Neural crest cell (in vitro differentiated cells): ENCODE results near the gene MTUS2. TPM values are rescaled to one million over a fixed set of nuclear protein-coding genes. Genes with fewer than 3 reads are reported as not detected.
A peak's percentile ranks its signal among the peaks of the same experiment; 100 is the strongest.

Experiments used
- DNase-seq: peaks from one replicate; pipeline ENCODE4 v3.0.0; 2021; ENCODE audit warnings: low read depth, mixed read lengths, low spot score
- H3K27ac Mint-ChIP-seq: one replicate; pipeline ENCODE4 v1.8.0; 2021; ENCODE audit warnings: mild to moderate bottlenecking, mixed read lengths; ENCODE audit not compliant: unreplicated experiment
- H3K27me3 Mint-ChIP-seq: 2 replicates; pipeline ENCODE4 v1.8.0; 2021; ENCODE audit warnings: low read depth, mild to moderate bottlenecking, mixed read lengths
- H3K36me3 Mint-ChIP-seq: 2 replicates; pipeline ENCODE4 v1.8.0; 2021; ENCODE audit warnings: low read depth, mild to moderate bottlenecking, mixed read lengths
- H3K4me1 Mint-ChIP-seq: 2 replicates; pipeline ENCODE4 v1.8.0; 2021; ENCODE audit warnings: mixed read lengths
- H3K4me3 Mint-ChIP-seq: one replicate; pipeline ENCODE4 v1.8.0; 2021; ENCODE audit warnings: mild to moderate bottlenecking, mixed read lengths
- H3K9me3 Mint-ChIP-seq: 2 replicates; pipeline ENCODE4 v1.8.0; 2021; ENCODE audit warnings: mixed read lengths
- total RNA-seq: library from RNA; stranded (reverse); gene quantifications from 2 replicates; pipeline ENCODE4 v1.2.1, GENCODE V29; 2021
- TF ChIP-seq, protein P1 (sequence below): fragments of 200-600 bp; sonication (generic); conservative IDR thresholded peaks from 2 replicates; pipeline ENCODE4 v1.5.0; 2021; ENCODE audit warnings: antibody characterized with exemption, mild to moderate bottlenecking

MTUS2 gene
- total RNA-seq, 1 donor from 2014 or later = 0.91 TPM

DNA sequence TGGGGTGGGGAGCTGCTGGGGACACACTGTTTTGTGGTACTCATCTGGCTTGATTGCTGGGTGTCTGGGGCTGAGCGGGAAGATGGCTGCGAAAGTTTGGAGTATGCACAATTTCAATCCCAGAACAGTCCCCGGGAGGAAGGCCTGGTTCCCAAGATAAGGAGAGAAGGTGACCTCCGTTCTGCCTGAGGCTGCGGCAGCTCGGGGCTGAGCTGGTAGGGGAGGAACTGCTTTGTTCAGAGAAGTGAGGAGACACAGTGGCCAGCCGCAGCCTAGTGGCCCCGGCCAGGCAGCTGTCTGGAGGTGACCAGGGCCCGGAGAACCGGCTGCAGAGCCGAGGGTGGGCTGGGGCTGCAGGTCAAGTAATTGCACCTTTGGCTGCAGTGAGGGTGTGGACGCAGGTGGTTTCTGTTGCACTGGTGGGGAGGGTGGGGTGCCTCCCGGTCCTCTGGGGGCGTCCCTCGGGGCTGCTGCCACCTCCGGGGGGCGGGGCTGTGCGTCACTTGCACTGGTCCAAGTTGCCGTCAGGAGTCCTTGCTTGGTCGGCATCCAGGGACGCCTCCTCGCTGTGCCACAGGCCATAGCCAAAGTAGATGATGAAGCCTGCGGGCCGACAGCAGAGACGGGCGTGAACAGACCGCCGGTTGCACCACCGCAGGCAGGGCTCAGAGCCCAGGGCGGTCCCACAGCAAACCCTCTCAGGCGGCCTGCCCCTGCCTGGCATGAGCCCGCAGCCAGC is 694.0 kb downstream of the MTUS2 start:
- Mint-ChIP-seq H3K4me1 (no peaks in the 10 kb centered on the region), H3K27me3 (no peaks in the 10 kb centered on the region), H3K4me3 (no peak overlapping the region), H3K9me3 (no peaks in the 10 kb centered on the region), H3K27ac (peak overlapping the region; percentile 3), H3K36me3 (peaks cover 5% of the 10 kb centered on the region)
- DNase-seq = no peak
- TF ChIP-seq, protein P1, sequence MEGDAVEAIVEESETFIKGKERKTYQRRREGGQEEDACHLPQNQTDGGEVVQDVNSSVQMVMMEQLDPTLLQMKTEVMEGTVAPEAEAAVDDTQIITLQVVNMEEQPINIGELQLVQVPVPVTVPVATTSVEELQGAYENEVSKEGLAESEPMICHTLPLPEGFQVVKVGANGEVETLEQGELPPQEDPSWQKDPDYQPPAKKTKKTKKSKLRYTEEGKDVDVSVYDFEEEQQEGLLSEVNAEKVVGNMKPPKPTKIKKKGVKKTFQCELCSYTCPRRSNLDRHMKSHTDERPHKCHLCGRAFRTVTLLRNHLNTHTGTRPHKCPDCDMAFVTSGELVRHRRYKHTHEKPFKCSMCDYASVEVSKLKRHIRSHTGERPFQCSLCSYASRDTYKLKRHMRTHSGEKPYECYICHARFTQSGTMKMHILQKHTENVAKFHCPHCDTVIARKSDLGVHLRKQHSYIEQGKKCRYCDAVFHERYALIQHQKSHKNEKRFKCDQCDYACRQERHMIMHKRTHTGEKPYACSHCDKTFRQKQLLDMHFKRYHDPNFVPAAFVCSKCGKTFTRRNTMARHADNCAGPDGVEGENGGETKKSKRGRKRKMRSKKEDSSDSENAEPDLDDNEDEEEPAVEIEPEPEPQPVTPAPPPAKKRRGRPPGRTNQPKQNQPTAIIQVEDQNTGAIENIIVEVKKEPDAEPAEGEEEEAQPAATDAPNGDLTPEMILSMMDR = no peak

DNA sequence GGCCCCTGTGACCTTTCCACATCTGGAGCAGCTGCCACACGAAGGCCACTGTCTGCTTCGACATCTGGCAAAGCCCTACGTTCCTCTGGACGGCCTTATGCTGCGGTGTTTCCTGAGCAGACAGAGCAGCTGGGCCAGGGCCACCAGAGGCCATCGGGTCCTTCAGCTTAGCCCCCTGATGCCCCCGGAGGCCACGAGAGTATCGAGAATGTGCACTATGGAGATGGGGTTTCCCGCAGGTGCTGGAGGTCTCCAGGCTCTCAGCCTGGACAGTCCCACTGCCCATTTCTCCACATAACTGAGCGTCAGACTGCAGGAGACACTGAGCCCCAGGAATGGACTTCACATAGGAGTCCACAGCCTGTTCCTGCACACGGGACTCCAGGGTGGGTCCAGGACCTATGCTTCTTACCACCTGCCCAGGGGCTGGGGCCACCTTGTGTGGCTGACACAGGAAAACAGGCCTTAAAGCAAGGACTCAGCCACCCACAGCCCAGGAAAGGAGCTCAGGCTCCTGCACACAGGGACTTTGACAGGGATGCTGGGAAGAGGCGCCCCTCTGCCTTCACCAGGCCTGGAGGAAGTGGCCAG is 694.7 kb downstream of the MTUS2 start:
- peaks cover 7% of the 10 kb centered on the region for H3K36me3 Mint-ChIP-seq
- H3K27ac Mint-ChIP-seq = no peak overlapping the region
- no peak for DNase-seq
- no peaks in the 10 kb centered on the region for H3K9me3 Mint-ChIP-seq
- TF ChIP-seq, protein P1 = no peak
- no peaks in the 10 kb centered on the region for H3K27me3 Mint-ChIP-seq
- no peak overlapping the region for H3K4me3 Mint-ChIP-seq
- no peaks in the 10 kb centered on the region for H3K4me1 Mint-ChIP-seq

DNA sequence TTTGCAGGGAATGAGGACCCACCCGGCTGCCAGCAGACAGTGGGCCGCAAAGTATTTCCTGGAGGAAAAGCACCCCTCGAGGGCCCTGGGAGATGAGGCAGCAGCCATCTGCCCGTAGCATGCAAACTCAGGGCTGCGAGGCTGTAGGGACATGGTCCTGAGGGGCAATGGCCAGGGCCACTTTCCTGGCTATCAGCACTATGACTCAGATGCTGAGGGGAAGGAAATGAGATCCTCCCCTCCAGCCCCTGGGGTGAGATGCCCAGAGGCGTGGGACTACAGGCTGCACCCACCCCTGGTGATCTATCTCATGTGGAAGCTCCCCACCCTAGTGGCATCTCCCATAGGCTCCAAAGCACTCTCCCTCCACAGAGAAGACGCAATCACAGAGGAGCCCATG is 695.2 kb downstream of the MTUS2 start:
- H3K27me3 Mint-ChIP-seq = no peaks in the 10 kb centered on the region
- TF ChIP-seq, protein P1 = no peak
- no peaks in the 10 kb centered on the region for H3K4me1 Mint-ChIP-seq
- H3K36me3 Mint-ChIP-seq = peaks cover 12% of the 10 kb centered on the region
- H3K27ac Mint-ChIP-seq = no peak overlapping the region
- no peaks in the 10 kb centered on the region for H3K9me3 Mint-ChIP-seq
- no peak for DNase-seq
- no peak overlapping the region for H3K4me3 Mint-ChIP-seq

DNA sequence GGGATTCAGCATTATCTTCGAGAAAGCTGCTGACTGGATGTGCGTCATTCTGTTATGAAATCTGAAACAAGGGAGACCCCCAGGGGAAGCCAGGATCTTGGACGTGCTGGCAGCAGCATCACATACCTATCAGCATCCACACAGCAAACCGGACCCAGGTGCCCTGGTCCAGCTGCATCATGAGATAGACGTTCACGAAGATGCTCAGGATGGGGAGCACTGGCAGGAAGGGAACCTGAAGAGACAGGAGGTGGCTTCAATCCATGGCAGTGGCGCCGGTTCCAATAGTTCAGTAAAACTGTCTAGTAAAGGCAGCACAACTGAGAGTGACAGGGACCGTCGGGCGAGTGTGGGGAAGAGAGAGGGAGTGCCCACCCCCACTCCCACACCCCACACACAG is 695.9 kb downstream of the MTUS2 start:
- Mint-ChIP-seq H3K4me1 (no peaks in the 10 kb centered on the region), H3K36me3 (peaks cover 14% of the 10 kb centered on the region), H3K4me3 (no peak overlapping the region), H3K27me3 (no peaks in the 10 kb centered on the region), H3K27ac (no peak overlapping the region), H3K9me3 (no peaks in the 10 kb centered on the region)
- TF ChIP-seq, protein P1 = no peak
- no peak for DNase-seq

DNA sequence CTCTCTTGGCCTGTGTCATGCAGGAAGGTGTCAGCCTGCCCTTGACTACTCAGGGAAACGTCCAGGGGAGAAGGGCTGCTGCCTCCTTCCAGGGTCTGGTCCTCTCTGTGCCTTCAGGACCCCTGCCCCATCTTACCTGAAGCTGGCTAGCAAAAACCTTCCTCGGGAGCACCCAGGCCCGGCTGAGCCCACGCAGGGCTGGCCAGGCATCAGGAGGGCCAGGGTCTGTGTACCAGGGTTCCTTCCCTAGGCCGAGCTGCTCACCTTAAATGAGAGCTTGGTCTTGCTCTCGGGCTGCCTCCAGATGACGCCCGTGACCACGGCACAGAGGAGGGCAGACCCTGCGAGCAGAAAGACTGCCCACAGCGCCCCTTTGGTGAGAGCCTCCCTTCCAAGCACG is 696.7 kb downstream of the MTUS2 start:
- TF ChIP-seq, protein P1 = no peak
- peaks cover 3% of the 10 kb centered on the region for H3K4me1 Mint-ChIP-seq
- H3K9me3 Mint-ChIP-seq = no peaks in the 10 kb centered on the region
- H3K27me3 Mint-ChIP-seq = no peaks in the 10 kb centered on the region
- no peak overlapping the region for H3K27ac Mint-ChIP-seq
- H3K36me3 Mint-ChIP-seq = peaks cover 16% of the 10 kb centered on the region
- H3K4me3 Mint-ChIP-seq = no peak overlapping the region
- DNase-seq = no peak
